ENCODE results near the gene INPP5D. TPM values are rescaled to one million over a fixed set of nuclear protein-coding genes. Genes with fewer than 3 reads are reported as not detected.
"Not testable (repeated sequence)": the region's sequence is repeated elsewhere in the genome, so short reads cannot be mapped to it uniquely, and the experiment has no call there.

INPP5D gene
- total RNA-seq, 1 donor from 2014 or later: 18.3 TPM

- H3K4me3 Mint-ChIP-seq: no peak overlapping the region
- peaks cover 18% of the 10 kb centered on the region for H3K27me3 Mint-ChIP-seq
- no peak for TF ChIP-seq CTCF (conservative IDR thresholded peaks at IDR 0.05)
- no peak for DNase-seq (ENCODE audit: extremely low spot score, unreplicated experiment)
- H3K9me3 Mint-ChIP-seq: no peaks in the 10 kb centered on the region
- H3K4me1 Mint-ChIP-seq (ENCODE audit: unreplicated experiment): no peaks in the 10 kb centered on the region
- no peaks in the 10 kb centered on the region for H3K36me3 Mint-ChIP-seq
- H3K27ac Mint-ChIP-seq: no peak overlapping the region
These were observed 33.6 kb downstream of the INPP5D start for GRCh38 chr2:233093721-233094120.

GRCh38 chr2:233094614-233095013 is 34.5 kb downstream of the INPP5D start:
- Mint-ChIP-seq H3K4me1 (ENCODE audit: unreplicated experiment) (no peaks in the 10 kb centered on the region), H3K36me3 (no peaks in the 10 kb centered on the region), H3K27ac (no peak overlapping the region), H3K9me3 (no peaks in the 10 kb centered on the region), H3K27me3 (peaks cover 18% of the 10 kb centered on the region), H3K4me3 (no peak overlapping the region)
- no peak for DNase-seq (ENCODE audit: extremely low spot score, unreplicated experiment)
- no peak for TF ChIP-seq CTCF (conservative IDR thresholded peaks at IDR 0.05)

- DNase-seq (ENCODE audit: extremely low spot score, unreplicated experiment): no peak
- H3K27me3 Mint-ChIP-seq: peaks cover 16% of the 10 kb centered on the region
- no peaks in the 10 kb centered on the region for H3K9me3 Mint-ChIP-seq
- H3K27ac Mint-ChIP-seq: no peak overlapping the region
- no peaks in the 10 kb centered on the region for H3K36me3 Mint-ChIP-seq
- H3K4me3 Mint-ChIP-seq: no peak overlapping the region
- TF ChIP-seq CTCF (conservative IDR thresholded peaks at IDR 0.05): no peak
- no peaks in the 10 kb centered on the region for H3K4me1 Mint-ChIP-seq (ENCODE audit: unreplicated experiment)
These were observed 35.9 kb downstream of the INPP5D start for GRCh38 chr2:233096006-233096405.

- Mint-ChIP-seq H3K4me3 (no peak overlapping the region), H3K9me3 (no peaks in the 10 kb centered on the region), H3K27me3 (peaks cover 11% of the 10 kb centered on the region), H3K27ac (no peak overlapping the region), H3K4me1 (ENCODE audit: unreplicated experiment) (no peaks in the 10 kb centered on the region), H3K36me3 (no peaks in the 10 kb centered on the region)
- no peak for DNase-seq (ENCODE audit: extremely low spot score, unreplicated experiment)
- TF ChIP-seq CTCF (conservative IDR thresholded peaks at IDR 0.05): peak; percentile 56
These were observed 38.5 kb downstream of the INPP5D start for GRCh38 chr2:233098618-233099017.

- not testable (repeated sequence) for H3K4me1 Mint-ChIP-seq (ENCODE audit: unreplicated experiment); H3K36me3 Mint-ChIP-seq; H3K9me3 Mint-ChIP-seq; H3K4me3 Mint-ChIP-seq; H3K27ac Mint-ChIP-seq; DNase-seq (ENCODE audit: extremely low spot score, unreplicated experiment); H3K27me3 Mint-ChIP-seq
These were observed 39.7 kb downstream of the INPP5D start for GRCh38 chr2:233099820-233100191.

GRCh38 chr2:233100192-233100998 is 40.3 kb downstream of the INPP5D start:
- no peak overlapping the region for H3K4me3 Mint-ChIP-seq
- H3K9me3 Mint-ChIP-seq: no peaks in the 10 kb centered on the region
- no peak for TF ChIP-seq CTCF (conservative IDR thresholded peaks at IDR 0.05)
- H3K36me3 Mint-ChIP-seq: no peaks in the 10 kb centered on the region
- H3K27me3 Mint-ChIP-seq: peaks cover 4% of the 10 kb centered on the region
- H3K4me1 Mint-ChIP-seq (ENCODE audit: unreplicated experiment): no peaks in the 10 kb centered on the region
- DNase-seq (ENCODE audit: extremely low spot score, unreplicated experiment): no peak
- no peak overlapping the region for H3K27ac Mint-ChIP-seq
